A549 (cell line): ENCODE data around the gene GOLGA8S. TPM values are rescaled to one million over a fixed set of nuclear protein-coding genes. Genes with fewer than 3 reads are reported as not detected.
A peak's percentile ranks its signal among the peaks of the same experiment; 100 is the strongest.
"Not testable (repeated sequence)": the region's sequence is repeated elsewhere in the genome, so short reads cannot be mapped to it uniquely, and the experiment has no call there.

Experiments used
- ATAC-seq, 2 experiments: fragments of 200-7000 bp in 1 of 2; fragments of >200 bp in 1 of 2; cut with Nextera tagmentation in 1 of 2; cut with Tn5 transposase in 1 of 2; 3 replicates each; pipeline versions ENCODE4 v1.8.0 to v1.9.1; 2018 to 2020; ENCODE audit warnings: mild to moderate bottlenecking in 1 of 2, moderate library complexity in 1 of 2
- CTCF ChIA-PET: fragments of 300-600 bp; sonication (Branson Sonifier 250); formaldehyde crosslinking; extraction: SDS; loops from one replicate; lab custom pipeline; 2021; ENCODE audit warnings: antibody characterized with exemption, inconsistent platforms; lab: Yijun Ruan, JAX
- POLR2A ChIA-PET: fragments of 350-600 bp; formaldehyde crosslinking; extraction: SDS; loops from one replicate; lab custom pipeline; 2021; ENCODE audit warnings: antibody characterized with exemption, inconsistent platforms; lab: Yijun Ruan, JAX
- DNase-seq, 2 experiments: peaks; one replicate each; pipeline versions ENCODE4 v3.0.0 to v3.0.0-alpha.2; 2011 to 2016; ENCODE audit warnings: low read depth in 1 of 2, low spot score in 1 of 2
- FAIRE-seq: peaks from 2 replicates; lab custom pipeline; 2011; peaks lifted over from hg19 to GRCh38; lab: Jason Lieb, UNC
- H3K27ac ChIP-seq, 2 experiments: fragments of >200 bp; sonication (Bioruptor Twin); formaldehyde crosslinking; 3 replicates each; pipeline ENCODE4 v1.5.1; 2016 to 2017
- H3K4me1 ChIP-seq: fragments of >200 bp; sonication (Bioruptor Twin); formaldehyde crosslinking; 3 replicates; pipeline ENCODE4 v1.6.1; 2016
- H3K4me2 ChIP-seq: fragments of >200 bp; sonication (Bioruptor Twin); formaldehyde crosslinking; 3 replicates; pipeline ENCODE4 v1.6.1; 2016
- H3K4me3 ChIP-seq: fragments of >200 bp; sonication (Bioruptor Twin); formaldehyde crosslinking; 3 replicates; pipeline ENCODE4 v1.5.1; 2016
- H3K9me3 ChIP-seq: fragments of >200 bp; sonication (Bioruptor Twin); formaldehyde crosslinking; 3 replicates; pipeline ENCODE4 v1.6.1; 2016
- ATOH8 ChIP-seq: fragments of 250-450 bp; sonication (Bioruptor Pico); IDR thresholded peaks from 2 replicates; pipeline ENCODE4 v1.5.0; 2020; ENCODE audit warnings: low read depth, mild to moderate bottlenecking, moderate library complexity
- BHLHE40 ChIP-seq: IDR thresholded peaks from 2 replicates; pipeline ENCODE4 v1.6.1; 2012; ENCODE audit warnings: low read depth, low read length, inconsistent platforms
- CBX8 ChIP-seq: fragments of 200-600 bp; sonication (generic); IDR thresholded peaks from 2 replicates; pipeline ENCODE4 v1.6.1; 2016
- CEBPB ChIP-seq, 2 experiments: fragments of >200 bp in 1 of 2; sonication (Bioruptor Twin) in 1 of 2; formaldehyde crosslinking in 1 of 2; IDR thresholded peaks; 2 replicates each; pipeline ENCODE4 v1.6.1; 2012 to 2016
- EHF ChIP-seq: fragments of 250-450 bp; sonication (Bioruptor Pico); IDR thresholded peaks from 2 replicates; pipeline ENCODE4 v1.5.0; 2020; ENCODE audit warnings: mild to moderate bottlenecking
- EHMT2 ChIP-seq: fragments of 200-600 bp; sonication (generic); IDR thresholded peaks from 2 replicates; pipeline ENCODE4 v1.6.1; 2016; ENCODE audit warnings: antibody characterized with exemption, low read depth, mild to moderate bottlenecking, moderate library complexity
- ESRRA ChIP-seq: fragments of 150-350 bp; IDR thresholded peaks from 2 replicates; pipeline ENCODE4 v1.6.1; 2014; ENCODE audit warnings: mild to moderate bottlenecking, low read length, borderline replicate concordance
- HOXA7 ChIP-seq: fragments of 250-450 bp; sonication (Bioruptor Pico); IDR thresholded peaks from 2 replicates; pipeline ENCODE4 v1.5.0; 2020; ENCODE audit warnings: mild to moderate bottlenecking, moderate library complexity
- HOXB13 ChIP-seq: fragments of 250-450 bp; sonication (Bioruptor Pico); IDR thresholded peaks from 2 replicates; pipeline ENCODE4 v1.5.0; 2020; ENCODE audit warnings: low read depth, mild to moderate bottlenecking, moderate library complexity
- JUN ChIP-seq, 2 experiments: fragments of >200 bp; sonication (Bioruptor Twin); formaldehyde crosslinking; IDR thresholded peaks; 2 replicates in 1 of 2; 3 replicates in 1 of 2; pipeline ENCODE4 v1.6.1; 2016 to 2017
- KDM1A ChIP-seq: fragments of 200-600 bp; sonication (generic); IDR thresholded peaks from 2 replicates; pipeline ENCODE4 v1.6.1; 2016; ENCODE audit warnings: low read depth, mild to moderate bottlenecking
- KDM5A ChIP-seq: fragments of 200-600 bp; sonication (generic); IDR thresholded peaks from 2 replicates; pipeline ENCODE4 v1.6.1; 2016; ENCODE audit warnings: antibody characterized with exemption, mild to moderate bottlenecking
- MAX ChIP-seq: IDR thresholded peaks from 2 replicates; pipeline ENCODE4 v1.6.1; 2012
- NFE2L2 ChIP-seq: fragments of 150-350 bp; conservative IDR thresholded peaks from 2 replicates; pipeline ENCODE4 v1.6.1; 2014; ENCODE audit warnings: low read length
- NPAS2 ChIP-seq: fragments of 250-450 bp; sonication (Bioruptor Pico); IDR thresholded peaks from 2 replicates; pipeline ENCODE4 v1.8.0; 2022; ENCODE audit warnings: mild to moderate bottlenecking, moderate library complexity, borderline replicate concordance
- NR3C1 ChIP-seq: fragments of >200 bp; sonication (Bioruptor Twin); formaldehyde crosslinking; IDR thresholded peaks from 3 replicates; pipeline ENCODE4 v1.6.1; 2017
- POLR2A ChIP-seq: IDR thresholded peaks from 2 replicates; pipeline ENCODE4 v1.6.1; 2012; ENCODE audit warnings: mild to moderate bottlenecking, low read length
- POLR2AphosphoS2 ChIP-seq: conservative IDR thresholded peaks from 2 replicates; pipeline ENCODE4 v1.6.1; 2012; ENCODE audit warnings: low read length, improper control_type of control experiment, inconsistent platforms
- RAD21 ChIP-seq, 2 experiments: fragments of >200 bp in 1 of 2; sonication (Bioruptor Twin) in 1 of 2; formaldehyde crosslinking in 1 of 2; IDR thresholded peaks in 1 of 2; conservative IDR thresholded peaks in 1 of 2; 2 replicates in 1 of 2; 3 replicates in 1 of 2; pipeline ENCODE4 v1.6.1; 2012 to 2018; ENCODE audit warnings: inconsistent platforms in 1 of 2
- RARB ChIP-seq: fragments of 250-450 bp; sonication (Bioruptor Pico); IDR thresholded peaks from 2 replicates; pipeline ENCODE4 v1.8.0; 2021; ENCODE audit warnings: mild to moderate bottlenecking, moderate library complexity
- SMC3 ChIP-seq: fragments of >200 bp; sonication (Bioruptor Twin); formaldehyde crosslinking; IDR thresholded peaks from 3 replicates; pipeline ENCODE4 v1.6.1; 2018; ENCODE audit warnings: inconsistent platforms
- TFCP2L1 ChIP-seq: fragments of 250-450 bp; sonication (Bioruptor Pico); IDR thresholded peaks from 2 replicates; pipeline ENCODE4 v1.5.0; 2021; ENCODE audit warnings: mild to moderate bottlenecking
- TP53 ChIP-seq: fragments of 250-450 bp; sonication (Bioruptor Pico); IDR thresholded peaks from 2 replicates; pipeline ENCODE4 v1.5.0; 2021; ENCODE audit warnings: mild to moderate bottlenecking, moderate library complexity
- USF2 ChIP-seq: fragments of 450-650 bp; IDR thresholded peaks from 2 replicates; pipeline ENCODE4 v1.6.1; 2014; ENCODE audit warnings: antibody characterized with exemption
- ZC3H11A ChIP-seq: fragments of 450-650 bp; IDR thresholded peaks from 2 replicates; pipeline ENCODE4 v1.6.1; 2014; ENCODE audit warnings: antibody characterized with exemption, mild to moderate bottlenecking
- ZNF302 ChIP-seq: fragments of 250-450 bp; sonication (Bioruptor Pico); IDR thresholded peaks from 2 replicates; pipeline ENCODE4 v1.9.0; 2021; ENCODE audit warnings: inconsistent platforms, mild to moderate bottlenecking, moderate library complexity
- WGBS: methylation state at CpG from one replicate; pipeline ENCODE4 v1.1.6; 2017; ENCODE audit errors: missing lambda C conversion rate; 5-methylcytosine and 5-hydroxymethylcytosine counted together
- polyA plus RNA-seq, 4 experiments: library from polyadenylated mRNA; depleted of rRNA in 3 of 4; stranded (reverse); fragments of >200 nt; fragmentation: RNase III in 1 of 4; extraction: RNeasy Plus Mini Kit Qiagen cat#74134 plus additional on column Dnase treatment in 1 of 4; gene quantifications; 2 replicates in 3 of 4; 3 replicates in 1 of 4; pipeline ENCODE4 v1.2.3, GENCODE V29; 2011 to 2017
- TF ChIP-seq, protein P1 (sequence below): fragments of 200-600 bp; sonication (generic); IDR thresholded peaks from 2 replicates; pipeline ENCODE4 v1.6.1; 2016; ENCODE audit warnings: antibody characterized with exemption, mild to moderate bottlenecking, moderate library complexity
- TF ChIP-seq, protein P2 (sequence below): IDR thresholded peaks from 2 replicates; pipeline ENCODE4 v1.6.1; 2012; ENCODE audit warnings: low read depth, borderline replicate concordance

Gene GOLGA8S
- polyA plus RNA-seq, 2 of the 4 experiments (the other 2 are of a cell fraction): 0.35 to 0.90 TPM

DNA sequence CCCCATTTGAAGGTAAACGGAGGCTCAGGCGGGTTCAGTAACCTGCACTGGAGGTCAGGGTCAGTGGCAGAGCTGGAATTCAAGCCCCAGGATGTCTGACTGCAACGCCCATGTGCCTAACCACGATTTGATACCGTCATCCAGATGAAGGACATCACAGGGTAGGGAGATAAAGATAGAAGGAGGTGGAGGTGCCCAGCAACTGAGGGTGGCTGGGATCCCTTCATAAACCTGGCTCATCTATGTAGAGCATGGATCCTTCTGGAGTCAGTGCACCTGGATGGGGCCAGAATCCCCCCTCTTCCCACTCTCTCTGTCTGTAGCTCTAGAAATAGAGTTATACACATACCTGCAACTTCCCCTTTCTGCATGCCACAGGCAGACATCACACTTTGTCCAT is 41.3 kb downstream of the GOLGA8S start:
- FAIRE-seq (no peak), ATAC-seq (peak; percentile 22 to 54; a peak in 3 of 6 replicates), DNase-seq (no peak)
- ChIA-PET POLR2A (no interaction called here), CTCF (interaction anchor here (0.9 kb wide), 1 partner anchor 17 kb away, joined by 3 read pairs; no protein-coding TSS in a partner anchor)
- Histone ChIP-seq H3K4me3 (no peak overlapping the region), H3K4me2 (peak overlapping the region; percentile 61), H3K9me3 (no peaks in the 10 kb centered on the region), H3K4me1 (peaks cover 18% of the 10 kb centered on the region), H3K27ac (peak overlapping the region; percentile 40 to 76)
- 57% methylated on average over 5 of the region's 5 CpGs for WGBS
- no peak for TF ChIP-seq BHLHE40
- no peak for TF ChIP-seq SMC3
- no peak for TF ChIP-seq ESRRA
- TF ChIP-seq NR3C1: no peak
- TF ChIP-seq TFCP2L1 (CRISPR knock-in tag): no peak
- no peak for TF ChIP-seq NFE2L2
- no peak for TF ChIP-seq EHMT2
- TF ChIP-seq KDM1A: no peak
- no peak for TF ChIP-seq CEBPB (IDR thresholded peaks at IDR 0.05)
- TF ChIP-seq ZNF302: no peak
- TF ChIP-seq CBX8: no peak
- TF ChIP-seq, protein P1, sequence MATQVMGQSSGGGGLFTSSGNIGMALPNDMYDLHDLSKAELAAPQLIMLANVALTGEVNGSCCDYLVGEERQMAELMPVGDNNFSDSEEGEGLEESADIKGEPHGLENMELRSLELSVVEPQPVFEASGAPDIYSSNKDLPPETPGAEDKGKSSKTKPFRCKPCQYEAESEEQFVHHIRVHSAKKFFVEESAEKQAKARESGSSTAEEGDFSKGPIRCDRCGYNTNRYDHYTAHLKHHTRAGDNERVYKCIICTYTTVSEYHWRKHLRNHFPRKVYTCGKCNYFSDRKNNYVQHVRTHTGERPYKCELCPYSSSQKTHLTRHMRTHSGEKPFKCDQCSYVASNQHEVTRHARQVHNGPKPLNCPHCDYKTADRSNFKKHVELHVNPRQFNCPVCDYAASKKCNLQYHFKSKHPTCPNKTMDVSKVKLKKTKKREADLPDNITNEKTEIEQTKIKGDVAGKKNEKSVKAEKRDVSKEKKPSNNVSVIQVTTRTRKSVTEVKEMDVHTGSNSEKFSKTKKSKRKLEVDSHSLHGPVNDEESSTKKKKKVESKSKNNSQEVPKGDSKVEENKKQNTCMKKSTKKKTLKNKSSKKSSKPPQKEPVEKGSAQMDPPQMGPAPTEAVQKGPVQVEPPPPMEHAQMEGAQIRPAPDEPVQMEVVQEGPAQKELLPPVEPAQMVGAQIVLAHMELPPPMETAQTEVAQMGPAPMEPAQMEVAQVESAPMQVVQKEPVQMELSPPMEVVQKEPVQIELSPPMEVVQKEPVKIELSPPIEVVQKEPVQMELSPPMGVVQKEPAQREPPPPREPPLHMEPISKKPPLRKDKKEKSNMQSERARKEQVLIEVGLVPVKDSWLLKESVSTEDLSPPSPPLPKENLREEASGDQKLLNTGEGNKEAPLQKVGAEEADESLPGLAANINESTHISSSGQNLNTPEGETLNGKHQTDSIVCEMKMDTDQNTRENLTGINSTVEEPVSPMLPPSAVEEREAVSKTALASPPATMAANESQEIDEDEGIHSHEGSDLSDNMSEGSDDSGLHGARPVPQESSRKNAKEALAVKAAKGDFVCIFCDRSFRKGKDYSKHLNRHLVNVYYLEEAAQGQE: no peak
- TF ChIP-seq RAD21 (conservative IDR thresholded peaks at IDR 0.05 in 1 of 2, IDR thresholded peaks at IDR 0.05 in 1 of 2): no peak
- no peak for TF ChIP-seq HOXA7 (CRISPR knock-in tag)
- TF ChIP-seq JUN (IDR thresholded peaks at IDR 0.05): no peak
- no peak for TF ChIP-seq RARB (CRISPR knock-in tag)
- no peak for TF ChIP-seq ZC3H11A

GRCh38 chr15:23397779-23398178 is 43.2 kb downstream of the GOLGA8S start:
- ATAC-seq (no peak), FAIRE-seq (no peak), DNase-seq (no peak)
- 78% methylated on average over 7 of the region's 7 CpGs for WGBS
- Histone ChIP-seq H3K4me1 (peaks cover 18% of the 10 kb centered on the region), H3K27ac (no peak overlapping the region), H3K4me3 (no peak overlapping the region), H3K4me2 (no peak overlapping the region), H3K9me3 (no peaks in the 10 kb centered on the region)
- POLR2A ChIA-PET: no interaction called here
- CTCF ChIA-PET: no interaction called here
- TF ChIP-seq, protein P2, sequence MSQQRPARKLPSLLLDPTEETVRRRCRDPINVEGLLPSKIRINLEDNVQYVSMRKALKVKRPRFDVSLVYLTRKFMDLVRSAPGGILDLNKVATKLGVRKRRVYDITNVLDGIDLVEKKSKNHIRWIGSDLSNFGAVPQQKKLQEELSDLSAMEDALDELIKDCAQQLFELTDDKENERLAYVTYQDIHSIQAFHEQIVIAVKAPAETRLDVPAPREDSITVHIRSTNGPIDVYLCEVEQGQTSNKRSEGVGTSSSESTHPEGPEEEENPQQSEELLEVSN: no peak
- no peak for TF ChIP-seq POLR2A
- TF ChIP-seq KDM1A: no peak
- TF ChIP-seq EHF: no peak
- no peak for TF ChIP-seq USF2
- TF ChIP-seq HOXB13: no peak
- no peak for TF ChIP-seq MAX
- TF ChIP-seq TP53 (CRISPR knock-in tag): no peak
- no peak for TF ChIP-seq ATOH8 (CRISPR knock-in tag)
- TF ChIP-seq KDM5A: no peak
- no peak for TF ChIP-seq POLR2AphosphoS2
- TF ChIP-seq NPAS2 (CRISPR knock-in tag): no peak

DNA sequence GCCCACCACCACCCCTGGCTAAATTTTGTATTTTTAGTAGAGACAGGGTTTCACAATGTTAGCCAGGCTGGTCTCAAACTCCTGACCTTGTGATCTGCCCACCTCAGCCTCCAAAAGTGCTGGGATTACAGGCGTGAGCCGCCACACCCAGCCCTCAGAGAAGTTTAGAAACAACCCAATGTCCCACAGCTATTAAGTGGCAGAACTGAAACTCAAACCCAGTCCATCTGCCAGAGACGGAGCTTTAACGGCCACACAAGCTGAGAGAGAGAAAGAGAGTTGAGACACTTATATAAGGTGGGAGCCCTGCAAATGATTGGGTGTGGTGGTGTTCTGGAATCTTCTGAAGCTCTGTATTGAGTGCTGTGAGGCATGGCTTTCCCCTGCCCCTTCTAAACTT is 43.8 kb downstream of the GOLGA8S start:
- H3K9me3 ChIP-seq, DNase-seq, POLR2A ChIA-PET, H3K27ac ChIP-seq, FAIRE-seq, H3K4me2 ChIP-seq, ATAC-seq, CTCF ChIA-PET, H3K4me3 ChIP-seq: not testable (repeated sequence)
- H3K4me1 ChIP-seq: peaks cover 18% of the 10 kb centered on the region
- WGBS: 93% methylated on average over 4 of the region's 4 CpGs

DNA sequence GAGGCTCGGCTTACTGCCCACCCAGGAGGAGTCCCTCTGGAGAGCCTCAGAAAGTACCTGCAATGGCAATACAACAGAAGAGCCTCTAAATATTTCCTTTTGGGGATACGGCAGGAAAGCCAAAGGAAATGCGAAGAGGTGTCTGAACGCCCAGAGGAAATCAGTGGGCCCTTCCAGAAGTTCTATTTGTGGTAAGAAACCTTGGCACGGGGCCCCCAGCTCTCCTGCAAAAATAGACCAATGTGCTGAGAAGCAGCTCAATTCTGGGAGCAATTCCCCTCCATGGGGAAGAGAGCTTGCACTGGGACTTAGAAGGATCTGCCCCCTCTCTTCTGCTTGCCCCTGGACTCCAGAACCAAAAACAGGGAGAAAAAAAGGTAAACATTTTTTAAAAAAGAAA is 44.7 kb downstream of the GOLGA8S start:
- H3K4me3 ChIP-seq, FAIRE-seq, CTCF ChIA-PET, H3K9me3 ChIP-seq, POLR2A ChIA-PET, ATAC-seq, H3K4me2 ChIP-seq, DNase-seq, H3K27ac ChIP-seq: not testable (repeated sequence)
- WGBS: 66% methylated on average over 5 of the region's 5 CpGs
- peaks cover 18% of the 10 kb centered on the region for H3K4me1 ChIP-seq
